ENCODE data around the gene ARID1B. TPM values are rescaled to one million over a fixed set of nuclear protein-coding genes. Genes with fewer than 3 reads are reported as not detected.

The ARID1B gene
- total and polyA plus RNA-seq, 7 donors: 8.4 to 115 (median 69.6) TPM

DNA sequence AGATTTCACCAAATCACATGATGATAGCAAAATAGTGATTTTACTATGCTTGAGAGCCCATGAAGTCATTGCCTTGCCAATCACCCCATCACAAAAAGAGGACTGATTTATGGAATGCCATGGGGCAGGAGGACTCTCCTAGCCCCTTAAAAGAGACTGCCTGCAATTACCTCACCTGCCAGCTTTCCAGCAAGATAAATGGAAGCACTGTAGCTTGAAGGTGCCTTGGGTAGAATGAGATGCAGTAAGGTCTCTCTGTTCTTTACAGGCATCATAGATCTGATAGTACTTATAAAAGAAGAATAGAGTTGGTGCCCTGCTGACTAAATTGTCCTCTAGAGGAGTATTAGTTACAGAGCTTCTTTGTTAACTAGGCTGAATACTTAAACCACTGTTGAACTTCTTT lies 303.8 kb downstream of the ARID1B start:
- no peaks in the 10 kb centered on the region for H3K9me3 ChIP-seq
- intact Hi-C loops (cut with DNase I): no loop called here
- H3K27ac ChIP-seq: no peak overlapping the region

DNA sequence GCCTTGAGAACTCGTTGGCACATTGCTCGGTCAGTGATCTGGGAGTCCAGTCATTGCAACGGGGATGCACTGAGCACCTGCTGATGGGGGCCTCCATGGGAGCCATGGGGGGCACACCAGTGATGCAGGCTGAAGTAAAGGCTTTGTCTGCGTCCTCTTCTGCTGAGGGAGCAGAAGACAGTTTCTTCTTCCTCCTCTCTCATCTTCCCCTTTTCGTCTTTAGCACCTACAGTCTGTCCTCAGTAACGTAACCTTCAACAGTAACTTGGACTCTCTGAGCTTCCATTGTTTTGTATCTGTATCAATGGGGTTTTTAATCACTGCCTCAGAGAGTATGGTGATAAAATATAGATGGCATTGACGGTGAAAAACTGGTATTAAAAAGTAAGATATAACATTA lies 306.2 kb downstream of the ARID1B start:
- peaks cover 0 to 17% (median 6%) of the 10 kb centered on the region in 4 donors for H3K36me3 ChIP-seq
- H3K27me3 ChIP-seq: no peaks in the 10 kb centered on the region
- intact Hi-C loops (cut with DNase I): no loop called here
- no peaks in the 10 kb centered on the region for H3K9me3 ChIP-seq
- peaks cover 0 to 14% (median 3%) of the 10 kb centered on the region in 4 donors for H3K4me1 ChIP-seq
- TF ChIP-seq POLR2AphosphoS5 (IDR thresholded peaks at IDR 0.05) (no peak), EP300 (IDR thresholded peaks at IDR 0.05) (no peak), POLR2A (IDR thresholded peaks at IDR 0.05) (no peak)
- TF ChIP-seq, protein P1, sequence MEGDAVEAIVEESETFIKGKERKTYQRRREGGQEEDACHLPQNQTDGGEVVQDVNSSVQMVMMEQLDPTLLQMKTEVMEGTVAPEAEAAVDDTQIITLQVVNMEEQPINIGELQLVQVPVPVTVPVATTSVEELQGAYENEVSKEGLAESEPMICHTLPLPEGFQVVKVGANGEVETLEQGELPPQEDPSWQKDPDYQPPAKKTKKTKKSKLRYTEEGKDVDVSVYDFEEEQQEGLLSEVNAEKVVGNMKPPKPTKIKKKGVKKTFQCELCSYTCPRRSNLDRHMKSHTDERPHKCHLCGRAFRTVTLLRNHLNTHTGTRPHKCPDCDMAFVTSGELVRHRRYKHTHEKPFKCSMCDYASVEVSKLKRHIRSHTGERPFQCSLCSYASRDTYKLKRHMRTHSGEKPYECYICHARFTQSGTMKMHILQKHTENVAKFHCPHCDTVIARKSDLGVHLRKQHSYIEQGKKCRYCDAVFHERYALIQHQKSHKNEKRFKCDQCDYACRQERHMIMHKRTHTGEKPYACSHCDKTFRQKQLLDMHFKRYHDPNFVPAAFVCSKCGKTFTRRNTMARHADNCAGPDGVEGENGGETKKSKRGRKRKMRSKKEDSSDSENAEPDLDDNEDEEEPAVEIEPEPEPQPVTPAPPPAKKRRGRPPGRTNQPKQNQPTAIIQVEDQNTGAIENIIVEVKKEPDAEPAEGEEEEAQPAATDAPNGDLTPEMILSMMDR (IDR thresholded peaks at IDR 0.05): no peak
- no peak overlapping the region for H3K27ac ChIP-seq
- H3K4me3 ChIP-seq: no peak overlapping the region
- WGBS, 2 donors: 74 to 79% methylated on average over 7 of the region's 7 CpGs
- no peak for DNase-seq

More for the DNA sequence above, 303.8 kb downstream of the ARID1B start:
- TF ChIP-seq, protein P1 (IDR thresholded peaks at IDR 0.05): no peak
- TF ChIP-seq POLR2AphosphoS5 (IDR thresholded peaks at IDR 0.05) (no peak), POLR2A (IDR thresholded peaks at IDR 0.05) (no peak), EP300 (IDR thresholded peaks at IDR 0.05) (no peak)
- DNase-seq: no peak
- H3K4me3 ChIP-seq: no peak overlapping the region
- H3K27me3 ChIP-seq: no peaks in the 10 kb centered on the region
- peaks cover 0 to 20% (median 8%) of the 10 kb centered on the region in 4 donors for H3K4me1 ChIP-seq
- H3K36me3 ChIP-seq: peaks cover 0 to 14% (median 6%) of the 10 kb centered on the region in 4 donors

DNA sequence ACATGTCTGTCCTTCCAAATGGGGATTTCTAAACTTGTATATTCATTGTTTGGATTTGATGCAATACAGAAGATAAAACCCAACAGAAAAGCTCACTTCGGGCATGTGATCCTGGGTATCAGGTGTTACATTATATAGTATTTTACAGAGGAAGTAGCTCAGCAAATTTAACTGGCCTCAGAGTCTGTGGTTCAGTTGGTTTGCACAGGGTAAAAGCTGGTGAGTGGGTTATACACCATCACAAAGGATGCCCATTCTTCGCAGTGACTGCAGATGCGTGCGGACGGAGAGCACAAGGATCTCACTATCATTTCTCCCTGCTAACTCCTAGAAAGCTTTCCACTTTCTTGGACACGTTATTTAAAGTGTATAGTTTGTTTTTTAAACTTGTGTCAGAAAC lies 309.5 kb downstream of the ARID1B start:
- no peak overlapping the region for H3K27ac ChIP-seq
- no peaks in the 10 kb centered on the region for H3K27me3 ChIP-seq
- H3K9me3 ChIP-seq: no peaks in the 10 kb centered on the region
- H3K4me3 ChIP-seq: no peak overlapping the region
- H3K36me3 ChIP-seq: peaks cover 0 to 17% (median 6%) of the 10 kb centered on the region in 4 donors
- DNase-seq: no peak
- TF ChIP-seq, protein P1 (IDR thresholded peaks at IDR 0.05): no peak
- TF ChIP-seq POLR2AphosphoS5 (IDR thresholded peaks at IDR 0.05): no peak
- TF ChIP-seq POLR2A (IDR thresholded peaks at IDR 0.05): no peak
- TF ChIP-seq EP300 (IDR thresholded peaks at IDR 0.05): no peak
- peaks cover 0 to 27% (median 19%) of the 10 kb centered on the region in 4 donors for H3K4me1 ChIP-seq
- intact Hi-C loops (cut with DNase I): no loop called here
- 92 to 94% methylated on average over 6 of the region's 6 CpGs for WGBS, 2 donors

DNA sequence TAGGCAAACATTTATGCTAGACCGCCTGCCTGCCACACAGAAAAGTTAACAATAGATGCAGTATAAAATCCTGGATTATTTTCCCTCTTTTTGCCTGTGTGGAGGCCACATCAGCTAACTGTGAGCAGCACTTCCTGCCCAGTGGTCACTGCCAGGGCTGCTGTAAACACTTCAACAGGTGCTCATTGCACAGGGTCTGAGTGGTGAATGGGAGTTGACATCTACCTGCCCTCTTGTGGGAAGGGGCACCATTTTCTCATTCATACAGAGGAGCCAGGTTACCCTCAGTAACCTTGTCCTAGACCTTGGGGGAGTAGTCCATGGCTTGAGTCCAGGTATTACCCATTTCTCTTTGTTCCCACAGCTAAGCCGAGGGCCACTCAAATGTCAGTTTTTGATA lies 310.8 kb downstream of the ARID1B start:
- DNase-seq: no peak
- Histone ChIP-seq H3K4me1 (peaks cover 0 to 31% (median 21%) of the 10 kb centered on the region in 4 donors), H3K9me3 (no peaks in the 10 kb centered on the region), H3K4me3 (no peak overlapping the region), H3K27me3 (no peaks in the 10 kb centered on the region), H3K27ac (no peak overlapping the region), H3K36me3 (peaks cover 0 to 17% (median 6%) of the 10 kb centered on the region in 4 donors)
- TF ChIP-seq POLR2AphosphoS5 (IDR thresholded peaks at IDR 0.05) (no peak), EP300 (IDR thresholded peaks at IDR 0.05) (no peak), POLR2A (IDR thresholded peaks at IDR 0.05) (no peak)
- TF ChIP-seq, protein P1 (IDR thresholded peaks at IDR 0.05): no peak
- intact Hi-C loops (cut with DNase I): no loop called here
- 95 to 96% methylated on average over 2 of the region's 2 CpGs for WGBS, 2 donors

DNA sequence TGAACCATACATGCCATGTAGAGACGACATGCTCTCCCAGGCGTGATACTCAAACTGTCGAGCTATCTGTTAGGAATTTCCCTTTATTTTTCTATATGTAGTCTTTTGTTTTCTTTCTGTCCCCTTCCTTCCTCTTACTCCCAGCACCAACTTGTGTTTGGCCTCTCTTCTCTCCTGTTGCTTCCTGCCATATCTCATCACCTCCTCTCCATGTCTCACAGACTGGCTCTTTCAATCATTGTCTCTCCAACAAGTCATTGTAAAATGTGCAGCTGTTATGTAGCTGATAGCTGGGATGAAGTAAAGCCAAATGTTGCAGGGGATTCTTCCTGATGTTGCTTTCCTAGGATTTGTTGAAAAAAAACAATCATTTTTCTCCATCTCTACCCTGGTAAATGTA lies 311.7 kb downstream of the ARID1B start:
- WGBS, 2 donors: 83 to 91% methylated on average over 3 of the region's 3 CpGs
- Histone ChIP-seq H3K4me3 (no peak overlapping the region), H3K27me3 (no peaks in the 10 kb centered on the region), H3K4me1 (peaks cover 0 to 31% (median 21%) of the 10 kb centered on the region in 4 donors), H3K36me3 (peaks cover 0 to 17% (median 6%) of the 10 kb centered on the region in 4 donors), H3K27ac (no peak overlapping the region), H3K9me3 (no peaks in the 10 kb centered on the region)
- no peak for DNase-seq
- intact Hi-C loops (cut with DNase I): no loop called here
- TF ChIP-seq POLR2A (IDR thresholded peaks at IDR 0.05) (no peak), POLR2AphosphoS5 (IDR thresholded peaks at IDR 0.05) (no peak), EP300 (IDR thresholded peaks at IDR 0.05) (no peak)
- TF ChIP-seq, protein P1 (IDR thresholded peaks at IDR 0.05): no peak
